Astrocyte of the cerebellum (primary cell): Measurements from ENCODE around the gene ITSN2.

ENCODE experiments used
- DNase-seq: peaks from one replicate; pipeline ENCODE4 v3.0.0-alpha.2; 2011; ENCODE audit warnings: low read depth
- H3K4me3 ChIP-seq: 2 replicates; pipeline ENCODE4 v1.5.1; 2011; ENCODE audit warnings: mild to moderate bottlenecking, low read depth, low read length, moderate library complexity
- CTCF ChIP-seq: IDR thresholded peaks from 2 replicates; pipeline ENCODE4 v1.5.1; 2012; ENCODE audit warnings: low read length, low read depth, moderate library complexity, mild to moderate bottlenecking; ENCODE audit errors: missing control alignments
- in situ Hi-C: cut with HindIII; loops from 2 replicates; pipeline ENCODE4 v1.10.0; 2017; ENCODE audit warnings: low sequenced_read_pairs

Gene ITSN2

GRCh38 chr2:24354957-24355356 lies 5.4 kb downstream of the ITSN2 start:
- no peak for TF ChIP-seq CTCF
- H3K4me3 ChIP-seq, result no peak overlapping the region
- DNase-seq, result no peak
- in situ Hi-C loops, result no loop called here

GRCh38 chr2:24354395-24354794 lies 5.9 kb downstream of the ITSN2 start:
- in situ Hi-C loops, result no loop called here
- TF ChIP-seq CTCF, result no peak
- H3K4me3 ChIP-seq, result no peak overlapping the region
- no peak for DNase-seq

- TF ChIP-seq CTCF, result no peak
- H3K4me3 ChIP-seq, result no peak overlapping the region
- DNase-seq, result no peak
- in situ Hi-C loops, result no loop called here
These were observed 6.4 kb downstream of the ITSN2 start for GRCh38 chr2:24353973-24354372.

- no peak for TF ChIP-seq CTCF
- in situ Hi-C loops, result no loop called here
- no peak for DNase-seq
- no peak overlapping the region for H3K4me3 ChIP-seq
These were observed 7.0 kb downstream of the ITSN2 start for GRCh38 chr2:24353364-24353763.

- in situ Hi-C loops, result no loop called here
- H3K4me3 ChIP-seq, result no peak overlapping the region
- DNase-seq, result no peak
- no peak for TF ChIP-seq CTCF
These were observed 7.7 kb downstream of the ITSN2 start for GRCh38 chr2:24352664-24353063.

GRCh38 chr2:24351981-24352380 lies 8.4 kb downstream of the ITSN2 start:
- no peak for DNase-seq
- TF ChIP-seq CTCF, result no peak
- in situ Hi-C loops, result no loop called here
- H3K4me3 ChIP-seq, result no peak overlapping the region

GRCh38 chr2:24351627-24351938 lies 8.8 kb downstream of the ITSN2 start:
- H3K4me3 ChIP-seq, result no peak overlapping the region
- no peak for DNase-seq
- in situ Hi-C loops, result no loop called here
- TF ChIP-seq CTCF, result no peak
